HepG2 (cell line): ENCODE measurements around the gene PDCD2L. TPM values are rescaled to one million over a fixed set of nuclear protein-coding genes. Genes with fewer than 3 reads are reported as not detected.

Experiments
- CCAR2 ChIP-seq: fragments of 200-400 bp; formaldehyde crosslinking; optimal IDR thresholded peaks from 2 replicates; pipeline ENCODE3; 2018; ENCODE audit warnings: low read depth, mild to moderate bottlenecking, low read length, moderate library complexity
- MAFK ChIP-seq, 2 experiments: IDR thresholded peaks in 1 of 2; conservative IDR thresholded peaks in 1 of 2; 2 replicates each; pipeline ENCODE4 v1.6.1; 2011; ENCODE audit warnings: improper control_type of control experiment in 2 of 2, low read length in 2 of 2
- MEIS1 ChIP-seq: sonication (generic); formaldehyde crosslinking; IDR thresholded peaks from 2 replicates; pipeline ENCODE4 v1.9.0; 2021; ENCODE audit warnings: mild to moderate bottlenecking, missing genetic modification reagents, moderate library complexity, borderline replicate concordance
- NFIB ChIP-seq: sonication (generic); formaldehyde crosslinking; IDR thresholded peaks from 2 replicates; pipeline ENCODE4 v1.9.0; 2021; ENCODE audit warnings: missing genetic modification reagents, mild to moderate bottlenecking, borderline replicate concordance
- NPAS2 ChIP-seq: sonication (generic); formaldehyde crosslinking; IDR thresholded peaks from 2 replicates; pipeline ENCODE4 v1.8.0; 2022; ENCODE audit warnings: mild to moderate bottlenecking, missing genetic modification reagents, borderline replicate concordance
- PHF21A ChIP-seq: sonication (generic); formaldehyde crosslinking; IDR thresholded peaks from 2 replicates; pipeline ENCODE4 v1.5.0; 2020; ENCODE audit warnings: mild to moderate bottlenecking, missing genetic modification reagents
- POLR2G ChIP-seq: fragments of 200-400 bp; formaldehyde crosslinking; IDR thresholded peaks from 2 replicates; pipeline ENCODE4 v1.6.1; 2018; ENCODE audit warnings: mild to moderate bottlenecking, low read depth, low read length, moderate library complexity
- RCOR2 ChIP-seq: IDR thresholded peaks from 2 replicates; pipeline ENCODE4 v1.6.1; 2016; ENCODE audit warnings: missing biosample characterization, missing genetic modification reagents
- SMARCE1 ChIP-seq: fragments of 450-650 bp; IDR thresholded peaks from 2 replicates; pipeline ENCODE4 v1.6.1; 2017; ENCODE audit warnings: borderline replicate concordance
- SNAI1 ChIP-seq: sonication (generic); formaldehyde crosslinking; IDR thresholded peaks from 2 replicates; pipeline ENCODE4 v1.5.0; 2020; ENCODE audit warnings: mild to moderate bottlenecking, missing genetic modification reagents, borderline replicate concordance
- TOE1 ChIP-seq: sonication (generic); formaldehyde crosslinking; IDR thresholded peaks from 2 replicates; pipeline ENCODE4 v1.4.0; 2020; ENCODE audit warnings: mild to moderate bottlenecking, missing genetic modification reagents
- UBTF ChIP-seq: sonication (generic); formaldehyde crosslinking; IDR thresholded peaks from 2 replicates; pipeline ENCODE4 v1.4.0; 2020; ENCODE audit warnings: mild to moderate bottlenecking, missing genetic modification reagents
- YY1 ChIP-seq: IDR thresholded peaks from 2 replicates; pipeline ENCODE4 v1.6.1; 2011; ENCODE audit warnings: low read length, low read depth, moderate library complexity, mild to moderate bottlenecking; ENCODE audit not compliant: insufficient read depth, insufficient replicate concordance
- ZBTB14 ChIP-seq: sonication (generic); formaldehyde crosslinking; IDR thresholded peaks from 2 replicates; pipeline ENCODE4 v1.4.0; 2020; ENCODE audit warnings: missing genetic modification reagents
- ZFX ChIP-seq: sonication (generic); formaldehyde crosslinking; IDR thresholded peaks from 2 replicates; pipeline ENCODE4 v1.4.0; 2020; ENCODE audit warnings: mild to moderate bottlenecking, low read depth, missing genetic modification reagents, moderate library complexity
- ZNF20 ChIP-seq: sonication (generic); formaldehyde crosslinking; IDR thresholded peaks from 2 replicates; pipeline ENCODE4 v1.4.0; 2020; ENCODE audit warnings: mild to moderate bottlenecking, moderate library complexity, missing genetic modification reagents
- ZNF207 ChIP-seq: fragments of 450-650 bp; IDR thresholded peaks from 2 replicates; pipeline ENCODE4 v1.6.1; 2016; ENCODE audit warnings: antibody characterized with exemption, borderline replicate concordance
- ZNF629 ChIP-seq: sonication (generic); formaldehyde crosslinking; conservative IDR thresholded peaks from 2 replicates; pipeline ENCODE4 v1.5.0; 2020; ENCODE audit warnings: missing genetic modification reagents
- ZNF670 ChIP-seq: sonication (generic); formaldehyde crosslinking; IDR thresholded peaks from 2 replicates; pipeline ENCODE4 v1.8.0; 2022; ENCODE audit warnings: mild to moderate bottlenecking, missing genetic modification reagents, borderline replicate concordance
- ZNF713 ChIP-seq: sonication (generic); formaldehyde crosslinking; IDR thresholded peaks from 2 replicates; pipeline ENCODE4 v1.4.0; 2020; ENCODE audit warnings: mild to moderate bottlenecking, missing genetic modification reagents
- polyA plus RNA-seq, 8 experiments: library from polyadenylated mRNA; depleted of rRNA in 3 of 8; stranded (reverse) in 7 of 8; unstranded in 1 of 8; fragments of >200 nt; fragmentation: Illumina TruSeq in 4 of 8; extraction: Trizol in 4 of 8; gene quantifications; 2 replicates each; pipeline versions ENCODE4 v1.2.1 to v1.2.3, GENCODE V29; 2011 to 2016; ENCODE audit warnings: low read depth in 4 of 8, missing spikeins in 1 of 8, mixed read lengths in 1 of 8; ENCODE audit not compliant: insufficient read depth in 1 of 8
- total RNA-seq, 5 experiments: library from RNA; depleted of rRNA; stranded (reverse); fragments of >200 nt; fragmentation: Illumina TruSeq; extraction: Trizol; gene quantifications; 2 replicates each; pipeline ENCODE4 v1.2.3, GENCODE V29; 2016; ENCODE audit warnings: low read depth in 1 of 5
- TF ChIP-seq, protein P1 (sequence below): IDR thresholded peaks from 2 replicates; pipeline ENCODE4 v1.6.1; 2016; ENCODE audit warnings: missing biosample characterization, missing genetic modification reagents, low read depth
- TF ChIP-seq, protein P2 (sequence below): sonication (generic); formaldehyde crosslinking; IDR thresholded peaks from 2 replicates; pipeline ENCODE4 v1.4.0; 2020; ENCODE audit warnings: missing genetic modification reagents

Gene PDCD2L
- total and polyA plus RNA-seq, 2 of the 13 experiments (the other 11 are each of a cell fraction or from before 2014, with no cell fraction given) = 29.3 to 35.2 TPM

GRCh38 chr19:34404109-34404909 is at the start of gene PDCD2L (continued):
- no peak for TF ChIP-seq CCAR2
- TF ChIP-seq ZNF207 = no peak
- TF ChIP-seq TOE1 = no peak
- TF ChIP-seq ZNF713 (CRISPR knock-in tag) = no peak
- TF ChIP-seq ZBTB14 (CRISPR knock-in tag) = peak; percentile 38; the same call in 1 of the 2 replicates
- TF ChIP-seq ZNF670 (CRISPR knock-in tag) = no peak; the same call in 1 of the 2 replicates
- TF ChIP-seq PHF21A (CRISPR knock-in tag) = peak; percentile 65
- TF ChIP-seq UBTF (CRISPR knock-in tag) = peak; percentile 77
- TF ChIP-seq POLR2G = peak; percentile 80
- peak; percentile 36; the same call in 1 of the 2 replicates for TF ChIP-seq RCOR2 (CRISPR knock-in tag)
- no peak for TF ChIP-seq SMARCE1
- TF ChIP-seq NFIB (CRISPR knock-in tag) = no peak
- 0 out of 2 replicates have a peak, but pooled peaks have one; percentile 9 for TF ChIP-seq ZNF629 (CRISPR knock-in tag)
- TF ChIP-seq, protein P1, sequence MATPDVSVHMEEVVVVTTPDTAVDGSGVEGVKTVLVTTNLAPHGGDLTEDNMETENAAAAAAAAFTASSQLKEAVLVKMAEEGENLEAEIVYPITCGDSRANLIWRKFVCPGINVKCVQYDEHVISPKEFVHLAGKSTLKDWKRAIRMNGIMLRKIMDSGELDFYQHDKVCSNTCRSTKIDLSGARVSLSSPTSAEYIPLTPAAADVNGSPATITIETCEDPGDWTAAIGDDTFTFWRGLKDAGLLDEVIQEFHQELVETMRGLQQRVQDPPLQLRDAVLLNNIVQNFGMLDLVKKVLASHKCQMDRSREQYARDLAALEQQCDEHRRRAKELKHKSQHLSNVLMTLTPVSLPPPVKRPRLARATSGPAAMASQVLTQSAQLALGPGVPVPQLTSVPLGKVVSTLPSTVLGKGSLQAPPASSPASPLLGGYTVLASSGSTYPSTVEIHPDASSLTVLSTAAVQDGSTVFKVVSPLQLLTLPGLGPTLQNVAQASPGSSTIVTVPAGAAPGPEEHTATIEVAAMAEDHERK (CRISPR knock-in tag) = 0 out of 2 replicates have a peak, but pooled peaks have one; percentile 46
- TF ChIP-seq YY1 = peak; percentile 94
- no peak for TF ChIP-seq MAFK (conservative IDR thresholded peaks at IDR 0.05 in 1 of 2, IDR thresholded peaks at IDR 0.05 in 1 of 2; ENCODE audit: low read length in 2 of 2)
- TF ChIP-seq ZFX (CRISPR knock-in tag) = peak; percentile 91
- TF ChIP-seq ZNF20 (CRISPR knock-in tag) = peak; percentile 80; the same call in 1 of the 2 replicates
- TF ChIP-seq, protein P2, sequence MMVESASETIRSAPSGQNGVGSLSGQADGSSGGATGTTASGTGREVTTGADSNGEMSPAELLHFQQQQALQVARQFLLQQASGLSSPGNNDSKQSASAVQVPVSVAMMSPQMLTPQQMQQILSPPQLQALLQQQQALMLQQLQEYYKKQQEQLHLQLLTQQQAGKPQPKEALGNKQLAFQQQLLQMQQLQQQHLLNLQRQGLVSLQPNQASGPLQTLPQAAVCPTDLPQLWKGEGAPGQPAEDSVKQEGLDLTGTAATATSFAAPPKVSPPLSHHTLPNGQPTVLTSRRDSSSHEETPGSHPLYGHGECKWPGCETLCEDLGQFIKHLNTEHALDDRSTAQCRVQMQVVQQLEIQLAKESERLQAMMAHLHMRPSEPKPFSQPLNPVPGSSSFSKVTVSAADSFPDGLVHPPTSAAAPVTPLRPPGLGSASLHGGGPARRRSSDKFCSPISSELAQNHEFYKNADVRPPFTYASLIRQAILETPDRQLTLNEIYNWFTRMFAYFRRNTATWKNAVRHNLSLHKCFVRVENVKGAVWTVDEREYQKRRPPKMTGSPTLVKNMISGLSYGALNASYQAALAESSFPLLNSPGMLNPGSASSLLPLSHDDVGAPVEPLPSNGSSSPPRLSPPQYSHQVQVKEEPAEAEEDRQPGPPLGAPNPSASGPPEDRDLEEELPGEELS (CRISPR knock-in tag) = peak; percentile 27; the same call in 1 of the 2 replicates
- TF ChIP-seq SNAI1 = no peak
- TF ChIP-seq MEIS1 (CRISPR knock-in tag) = peak; percentile 55; the same call in 1 of the 2 replicates
- TF ChIP-seq NPAS2 (CRISPR knock-in tag) = no peak
